Epidermal melanocyte (primary cell): ENCODE measurements around the gene CRK.

Experiments used
- DNase-seq: peaks from one replicate; pipeline ENCODE4 v3.0.0; 2011; ENCODE audit warnings: low spot score; ENCODE audit not compliant: insufficient read length

Gene CRK

GRCh38 chr17:1486802-1487695 is 31.0 kb upstream of the CRK start:
- no peak for DNase-seq

DNA sequence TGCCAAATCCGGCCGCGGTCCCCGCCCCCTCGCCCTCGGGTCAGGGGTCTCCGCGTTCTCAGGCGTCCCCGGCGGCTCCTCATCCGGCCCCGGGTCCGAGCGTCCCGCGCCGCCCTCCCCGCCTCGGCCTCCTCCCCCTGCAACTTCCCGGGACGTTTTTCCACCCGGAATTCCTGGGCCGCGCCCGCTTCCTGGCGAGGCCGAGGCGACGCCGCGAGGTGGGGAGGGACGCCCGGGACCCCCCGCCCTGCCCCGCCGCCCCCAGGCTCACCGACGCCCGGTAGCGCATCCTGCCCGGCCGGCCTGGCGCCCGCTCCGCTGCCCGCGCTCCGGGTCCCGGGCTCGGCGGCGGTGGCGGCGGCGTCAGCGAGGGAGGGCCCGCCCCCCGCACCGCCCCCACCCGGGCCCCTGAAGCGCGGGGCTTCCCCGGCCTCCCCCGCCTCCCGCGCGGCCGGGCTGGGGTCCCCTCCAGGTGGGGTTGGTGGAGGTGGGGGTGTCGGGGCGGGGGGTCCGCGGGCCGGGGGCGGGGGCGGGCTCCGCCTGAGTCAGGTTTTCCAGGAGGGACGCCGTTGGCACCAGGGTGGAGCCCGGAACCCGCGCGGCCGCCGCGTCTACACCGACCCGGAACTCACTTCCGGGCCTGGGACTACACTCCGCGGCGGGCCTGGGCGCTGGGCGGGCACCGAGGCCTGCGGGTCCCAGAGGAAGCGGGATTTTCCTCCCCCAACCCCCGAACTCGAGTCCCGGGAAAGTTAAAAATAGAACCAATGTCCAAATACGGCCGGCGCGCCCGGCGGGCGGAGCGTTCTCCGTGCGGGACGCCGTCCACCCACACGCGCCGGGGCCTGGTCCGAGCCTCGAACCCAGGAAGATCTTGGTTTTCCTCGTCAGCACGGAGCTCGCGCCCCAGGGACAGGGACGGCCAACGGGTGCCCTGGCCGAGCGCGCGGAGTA is 29.7 kb upstream of the CRK start:
- DNase-seq = no peak

DNA sequence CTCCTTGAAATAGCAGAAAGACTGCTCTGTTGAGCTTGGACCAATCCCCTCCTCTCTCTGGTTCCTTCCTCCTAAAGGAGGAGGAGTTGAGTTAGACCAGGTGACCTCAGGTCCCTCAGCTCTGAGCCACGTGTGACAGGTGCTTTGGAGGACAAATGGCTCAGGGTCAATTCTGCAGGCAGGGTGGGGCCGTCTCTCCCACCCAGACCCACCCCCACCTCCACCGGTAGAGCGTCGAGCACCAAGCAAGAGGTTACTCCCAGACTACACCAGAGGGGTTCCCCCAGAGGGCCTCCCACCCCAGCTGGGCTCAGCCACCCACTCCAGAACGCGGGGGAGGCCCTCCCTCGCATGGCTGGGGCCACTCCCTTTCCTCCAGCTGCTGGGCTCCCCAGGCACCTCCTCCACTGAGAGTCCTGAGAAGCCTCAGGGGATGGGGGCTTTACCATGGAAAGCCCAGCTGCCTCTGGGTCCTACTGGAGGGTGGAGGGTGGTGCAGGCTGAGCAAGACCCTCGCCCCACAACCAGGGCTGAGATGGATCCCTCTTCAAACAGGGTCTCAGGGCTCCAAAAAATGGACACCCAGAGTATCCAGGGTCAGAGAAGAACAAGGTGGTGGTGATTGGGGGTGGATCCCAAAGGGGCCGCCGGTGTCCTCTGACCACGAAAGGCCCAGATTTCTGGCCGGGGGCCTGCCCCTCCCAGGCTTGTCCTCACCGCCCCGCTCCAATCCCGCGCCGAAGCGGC is 28.8 kb upstream of the CRK start:
- DNase-seq = no peak

- DNase-seq = no peak
These were observed 28.1 kb upstream of the CRK start for GRCh38 chr17:1484060-1484535.

DNA sequence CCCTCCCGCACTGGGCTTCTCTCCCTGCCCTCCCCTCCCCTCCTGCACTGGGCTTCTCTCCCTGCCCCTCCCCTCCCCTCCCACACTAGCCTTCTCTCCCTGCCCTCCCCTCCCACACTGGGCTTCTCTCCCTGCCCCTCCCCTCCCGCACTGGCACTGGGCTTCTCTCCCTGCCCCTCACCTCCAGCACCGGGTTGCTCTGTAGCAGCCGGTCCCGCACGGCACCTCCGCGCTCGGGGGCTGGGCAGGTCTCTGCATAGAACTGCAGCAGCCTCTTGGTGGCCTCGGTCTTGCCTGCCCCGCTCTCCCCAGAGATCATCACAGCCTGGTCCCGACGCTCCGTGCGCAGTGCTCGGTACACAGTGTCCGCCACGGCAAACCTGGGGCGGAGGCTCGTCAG is 26.6 kb upstream of the CRK start:
- DNase-seq = no peak

GRCh38 chr17:1481736-1482135 is 25.7 kb upstream of the CRK start:
- DNase-seq = no peak

DNA sequence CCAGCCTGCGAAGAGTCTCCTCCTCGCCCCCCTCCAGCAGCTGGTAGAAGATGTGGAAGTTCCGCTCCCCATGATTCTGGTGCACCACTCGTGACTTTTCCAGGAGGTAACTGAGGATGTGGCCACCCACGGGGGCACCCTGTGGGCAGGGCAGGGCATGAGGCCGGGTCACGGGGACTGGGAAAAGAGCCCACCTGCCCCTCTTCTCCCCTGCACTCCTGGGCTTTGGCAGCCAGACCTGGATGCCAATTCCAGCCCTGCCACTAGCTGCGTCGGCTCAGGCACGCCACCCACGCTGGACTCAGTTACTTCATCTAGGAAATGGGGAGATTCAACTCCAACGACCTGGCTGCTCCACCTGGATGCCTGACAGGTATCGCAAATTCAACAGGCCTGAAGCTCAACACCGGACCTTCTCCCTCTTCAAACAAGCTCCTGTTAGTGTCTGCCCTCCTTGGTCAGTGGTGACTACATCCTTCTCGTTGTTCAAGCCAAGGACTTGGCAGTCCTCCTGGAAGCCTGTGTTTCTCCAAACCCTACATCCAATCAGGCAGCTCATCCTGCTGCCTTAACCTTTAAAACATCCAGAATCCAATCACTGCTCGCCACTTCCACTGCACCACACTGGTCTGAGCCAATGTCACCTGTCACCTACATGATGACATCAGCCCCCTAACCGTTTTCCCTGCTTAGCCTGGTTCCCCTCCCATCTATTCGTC is 24.9 kb upstream of the CRK start:
- no peak for DNase-seq

GRCh38 chr17:1478418-1478817 is 22.4 kb upstream of the CRK start:
- DNase-seq = no peak

- no peak for DNase-seq
These were observed 19.4 kb upstream of the CRK start for GRCh38 chr17:1475321-1475854.

DNA sequence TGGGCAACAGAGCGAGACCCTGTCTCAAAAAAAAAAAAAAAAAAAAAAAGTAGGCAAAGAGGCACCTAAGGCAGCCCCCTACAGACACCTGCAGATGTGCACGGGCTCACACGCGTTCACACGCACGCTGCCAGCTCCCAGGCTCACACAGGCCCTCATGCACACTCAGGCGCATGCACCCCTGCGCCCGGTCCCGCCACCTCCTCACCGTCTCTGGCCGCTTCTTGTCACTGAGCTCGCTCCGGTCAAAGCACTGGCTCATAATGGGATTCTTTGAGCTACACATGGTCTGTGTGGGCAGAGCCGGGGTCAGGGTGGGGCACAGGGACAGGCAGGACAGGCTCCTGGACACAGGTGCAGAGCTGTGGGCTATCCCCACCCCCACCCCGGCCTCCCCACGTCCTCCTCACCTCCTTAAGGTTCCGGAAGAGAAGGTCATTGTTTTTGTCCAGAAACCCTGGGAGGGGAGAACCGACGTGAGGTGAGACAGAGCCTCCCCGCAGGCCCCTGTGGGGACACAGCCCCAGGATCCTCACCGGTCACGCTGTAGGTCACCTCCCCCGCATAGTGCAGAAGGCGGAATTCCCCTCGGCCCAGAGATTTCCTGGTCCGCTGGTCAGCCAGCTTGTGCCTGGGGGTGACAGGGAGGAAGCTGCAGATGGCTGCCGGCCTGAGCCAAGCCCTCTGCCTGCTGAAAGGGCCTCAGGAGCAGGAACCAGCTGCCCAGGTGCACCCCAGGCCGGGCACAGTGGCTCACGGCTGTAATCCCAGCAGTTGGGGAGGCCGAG is 18.6 kb upstream of the CRK start:
- DNase-seq = no peak

DNA sequence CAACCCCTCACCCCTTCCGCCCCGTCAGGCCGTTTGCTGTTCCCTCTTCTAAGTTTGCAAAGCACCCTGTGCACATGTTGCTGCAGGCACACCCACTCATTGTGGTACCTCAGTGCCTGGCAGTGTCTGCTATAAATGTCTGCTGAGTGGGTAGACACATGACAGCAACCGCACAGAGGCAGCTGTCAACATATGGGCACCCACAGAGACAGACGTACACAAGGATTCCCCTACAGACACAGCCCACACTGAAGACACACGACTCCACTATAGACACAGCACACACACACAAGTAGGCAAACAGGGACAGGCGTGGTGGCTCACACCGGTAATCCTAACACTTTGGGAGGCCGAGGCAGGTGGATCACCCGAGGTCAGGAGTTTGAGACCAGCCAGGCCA is 17.8 kb upstream of the CRK start:
- DNase-seq = no peak

- DNase-seq = no peak
These were observed 17.1 kb upstream of the CRK start for GRCh38 chr17:1473170-1473569.

DNA sequence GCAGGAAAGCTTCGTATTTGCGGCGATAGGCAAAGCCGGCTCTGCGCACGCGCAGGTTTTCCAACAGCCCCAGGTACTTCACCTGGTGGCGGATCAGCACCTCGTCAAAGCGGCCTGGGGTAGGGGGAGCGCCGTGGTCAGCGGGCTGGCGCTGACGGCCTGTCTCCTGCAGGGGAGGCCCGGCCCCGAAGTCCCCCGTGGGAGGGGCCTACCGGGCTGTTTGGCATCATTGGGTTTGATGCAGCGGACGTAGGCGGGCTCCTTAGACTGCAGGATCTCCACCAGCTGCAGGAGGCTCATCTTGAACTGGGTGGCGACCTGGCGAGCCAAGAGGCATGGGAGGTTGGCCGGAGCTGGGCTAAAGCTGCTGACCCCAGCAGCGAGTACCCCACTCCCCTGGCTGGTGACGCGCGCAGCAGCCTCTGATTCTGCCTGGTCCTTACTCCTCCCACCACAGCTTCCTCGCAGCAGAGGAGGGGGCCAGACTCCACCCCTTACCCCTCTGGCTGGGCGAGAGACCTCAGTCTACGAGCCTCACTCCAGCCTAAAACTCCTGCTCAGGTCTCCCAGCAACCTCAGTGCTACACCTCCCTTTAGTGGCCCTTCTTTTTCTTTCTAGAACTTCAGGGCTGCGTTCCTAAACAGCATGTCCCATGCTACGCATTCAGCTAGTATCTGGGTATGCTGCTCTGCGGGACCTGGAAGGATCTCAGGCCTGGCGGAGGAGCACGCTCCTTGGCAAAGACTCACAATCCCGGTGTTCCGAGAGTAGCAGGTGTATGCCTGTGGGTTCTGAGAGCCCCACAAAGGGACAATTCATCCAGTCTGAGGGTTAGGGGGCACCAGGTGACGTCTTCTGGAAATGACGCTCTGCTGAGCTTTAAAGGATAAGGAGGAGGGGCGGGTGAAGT is 16.1 kb upstream of the CRK start:
- DNase-seq = no peak

GRCh38 chr17:1471490-1471889 is 15.5 kb upstream of the CRK start:
- no peak for DNase-seq

DNA sequence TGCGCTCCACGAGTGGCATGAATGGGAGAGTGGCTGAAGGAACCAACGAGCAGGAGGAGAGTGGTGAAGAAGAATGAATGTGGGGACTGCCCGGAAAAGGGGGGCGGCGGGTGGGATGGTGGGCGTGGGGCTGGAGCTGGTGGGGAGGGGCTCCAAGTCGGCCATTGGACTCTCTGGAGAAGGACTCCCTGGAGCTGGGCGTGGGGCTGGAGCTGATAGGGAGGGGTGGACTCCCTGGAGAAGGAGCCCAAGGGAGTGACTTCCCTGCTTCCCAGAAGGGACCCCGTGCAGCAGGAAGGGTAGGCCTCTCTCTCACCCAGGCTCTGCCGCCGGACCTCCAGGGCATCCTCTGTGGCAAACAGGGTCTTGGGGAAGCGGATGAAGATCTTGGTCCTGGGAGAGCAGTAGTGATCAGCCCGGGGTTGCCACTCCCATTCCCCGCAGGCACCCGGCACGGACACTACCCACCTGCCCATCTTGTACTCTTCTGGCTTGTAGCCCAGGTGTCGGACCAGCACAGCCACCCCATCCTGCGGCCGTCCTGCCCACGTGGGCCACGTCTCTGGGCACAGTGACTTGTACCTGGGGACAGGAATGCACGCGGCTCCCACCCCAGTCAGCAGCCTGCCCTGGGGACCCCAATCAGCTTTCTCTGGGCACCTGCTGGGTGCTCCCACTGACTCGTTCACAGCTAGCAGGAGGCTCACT is 14.9 kb upstream of the CRK start:
- DNase-seq = no peak

GRCh38 chr17:1470071-1470754 is 14.2 kb upstream of the CRK start:
- DNase-seq = no peak

DNA sequence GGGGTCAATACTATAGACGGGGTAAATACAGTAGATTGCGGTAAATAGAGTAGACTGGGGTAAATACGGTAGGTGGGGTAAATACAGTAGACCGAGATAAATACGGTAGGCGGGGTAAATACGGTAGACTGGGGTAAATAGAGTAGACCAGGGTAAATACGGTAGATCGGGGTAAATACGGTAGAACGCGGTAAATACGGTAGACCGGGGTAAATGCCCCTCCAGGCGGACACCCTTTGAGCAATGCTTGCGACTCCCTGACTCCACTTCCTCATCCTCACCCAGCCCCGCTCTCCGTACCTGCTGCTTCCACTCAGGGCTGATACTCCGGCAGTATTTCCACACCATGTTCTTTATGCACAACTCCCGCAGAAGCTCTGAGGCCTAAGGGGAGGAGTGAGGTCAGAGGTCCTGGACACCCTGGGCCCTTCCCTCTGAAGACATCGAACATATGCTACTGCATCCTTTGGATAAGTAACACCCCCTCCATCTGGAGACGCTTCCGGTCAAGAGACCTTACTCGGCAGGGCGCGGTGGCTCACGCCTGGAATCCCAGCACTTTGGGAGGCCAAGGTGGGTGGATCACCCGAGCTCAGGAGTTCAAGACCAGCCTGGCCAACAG is 13.3 kb upstream of the CRK start:
- no peak for DNase-seq
